Measurements from ENCODE around the gene AQP3. TPM values are rescaled to one million over a fixed set of nuclear protein-coding genes. Genes with fewer than 3 reads are reported as not detected.
A peak's percentile ranks its signal among the peaks of the same experiment; 100 is the strongest.

AQP3 gene
- total and polyA plus RNA-seq, 2 of the 13 experiments (the other 11 are each of a cell fraction or from before 2014, with no cell fraction given), result 1.4 to 5.5 TPM

GRCh38 chr9:33452828-33453271 is 5.5 kb upstream of the AQP3 start (continued):
- TF ChIP-seq NR2F1 (CRISPR knock-in tag; IDR thresholded peaks at IDR 0.05) (no peak), ZBTB43 (CRISPR knock-in tag; conservative IDR thresholded peaks at IDR 0.05) (no peak), ZNF510 (CRISPR knock-in tag; IDR thresholded peaks at IDR 0.05; ENCODE audit: low read depth) (no peak), CENPT (CRISPR knock-in tag; IDR thresholded peaks at IDR 0.05; ENCODE audit: low read depth) (no peak), IKZF5 (CRISPR knock-in tag; IDR thresholded peaks at IDR 0.05) (0 out of 2 replicates have a peak, but pooled peaks have one; percentile 59), ZNF570 (CRISPR knock-in tag; IDR thresholded peaks at IDR 0.05; ENCODE audit: borderline replicate concordance) (no peak), ZBTB21 (CRISPR knock-in tag; IDR thresholded peaks at IDR 0.05) (no peak), ZNF75D (CRISPR knock-in tag; IDR thresholded peaks at IDR 0.05; ENCODE audit: borderline replicate concordance) (no peak), HOMEZ (CRISPR knock-in tag; IDR thresholded peaks at IDR 0.05; ENCODE audit: low read depth) (0 out of 2 replicates have a peak, but pooled peaks have one; percentile 14), KLF13 (CRISPR knock-in tag; IDR thresholded peaks at IDR 0.05) (no peak), ZNF260 (CRISPR knock-in tag; IDR thresholded peaks at IDR 0.05; ENCODE audit: borderline replicate concordance, low read depth) (no peak), CERS6 (CRISPR knock-in tag; IDR thresholded peaks at IDR 0.05) (no peak), PTBP1 (IDR thresholded peaks at IDR 0.05; ENCODE audit: low read depth, low read length, poor library complexity, severe bottlenecking) (no peak), ZBTB14 (CRISPR knock-in tag; IDR thresholded peaks at IDR 0.05) (no peak), NFE2L1 (CRISPR knock-in tag; IDR thresholded peaks at IDR 0.05; ENCODE audit: borderline replicate concordance) (no peak), TRIM22 (IDR thresholded peaks at IDR 0.05) (no peak), MIER2 (CRISPR knock-in tag; IDR thresholded peaks at IDR 0.05) (no peak), E2F2 (CRISPR knock-in tag; IDR thresholded peaks at IDR 0.05; ENCODE audit: borderline replicate concordance) (no peak), ZFYVE20 (CRISPR knock-in tag; IDR thresholded peaks at IDR 0.05; ENCODE audit: borderline replicate concordance, low read depth) (no peak), ZFP90 (CRISPR knock-in tag; IDR thresholded peaks at IDR 0.05; ENCODE audit: borderline replicate concordance) (no peak), ZNF124 (CRISPR knock-in tag; IDR thresholded peaks at IDR 0.05) (no peak)

Measured in HepG2 (cell line).